NT2/D1 (cell line): ENCODE measurements around the gene AMIGO1.

Source experiments
- SUZ12 ChIP-seq: IDR thresholded peaks from 2 replicates; pipeline ENCODE4 v1.6.1; 2011; ENCODE audit not compliant: insufficient read length, insufficient read depth; ENCODE audit errors: extremely low read depth
- YY1 ChIP-seq: IDR thresholded peaks from 2 replicates; pipeline ENCODE4 v1.6.1; 2011; ENCODE audit not compliant: insufficient read length, insufficient read depth
- ZNF274 ChIP-seq: IDR thresholded peaks from 2 replicates; pipeline ENCODE4 v1.6.1; 2011; ENCODE audit warnings: mild to moderate bottlenecking, low read depth, low read length

- TF ChIP-seq SUZ12: no peak
- TF ChIP-seq ZNF274: no peak
- TF ChIP-seq YY1: no peak
These were observed 5.3 kb upstream of the AMIGO1 start for GRCh38 chr1:109514846-109515245.
